HepG2 (cell line): ENCODE data around the gene DNMBP. TPM values are rescaled to one million over a fixed set of nuclear protein-coding genes. Genes with fewer than 3 reads are reported as not detected.

Source experiments
- FOXA3 ChIP-seq: IDR thresholded peaks from 2 replicates; pipeline ENCODE4 v1.6.1; 2016; ENCODE audit warnings: missing genetic modification reagents, missing compliant biosample characterization
- HNF1A ChIP-seq, 2 experiments: sonication (generic) in 1 of 2; formaldehyde crosslinking in 1 of 2; IDR thresholded peaks; 2 replicates each; pipeline versions ENCODE4 v1.4.0 to v1.6.1; 2016 to 2020; ENCODE audit warnings: borderline replicate concordance in 1 of 2, low read depth in 1 of 2, mild to moderate bottlenecking in 1 of 2, missing genetic modification reagents in 1 of 2
- LRRFIP1 ChIP-seq: sonication (generic); formaldehyde crosslinking; conservative IDR thresholded peaks from 2 replicates; pipeline ENCODE4 v1.4.0; 2020; ENCODE audit warnings: missing genetic modification reagents
- MEF2D ChIP-seq: sonication (generic); formaldehyde crosslinking; IDR thresholded peaks from 2 replicates; pipeline ENCODE4 v1.5.1; 2020; ENCODE audit warnings: mild to moderate bottlenecking, missing genetic modification reagents
- NR2F6 ChIP-seq, 2 experiments: IDR thresholded peaks; 2 replicates each; pipeline ENCODE4 v1.6.1; 2016; ENCODE audit warnings: antibody characterized with exemption in 1 of 2, mild to moderate bottlenecking in 1 of 2
- PAXIP1 ChIP-seq: sonication (generic); formaldehyde crosslinking; conservative IDR thresholded peaks from 2 replicates; pipeline ENCODE4 v1.4.0; 2020; ENCODE audit warnings: mild to moderate bottlenecking, missing genetic modification reagents, moderate library complexity
- PLRG1 ChIP-seq: fragments of 450-650 bp; conservative IDR thresholded peaks from 2 replicates; pipeline ENCODE4 v1.6.1; 2016
- PPARG ChIP-seq: conservative IDR thresholded peaks from 2 replicates; pipeline ENCODE4 v1.6.1; 2016; ENCODE audit warnings: missing biosample characterization, missing genetic modification reagents
- TFDP1 ChIP-seq: IDR thresholded peaks from 2 replicates; pipeline ENCODE4 v1.6.1; 2016; ENCODE audit warnings: missing compliant biosample characterization, missing genetic modification reagents, borderline replicate concordance
- TMF1 ChIP-seq: sonication (generic); formaldehyde crosslinking; IDR thresholded peaks from 2 replicates; pipeline ENCODE4 v1.8.1; 2022; ENCODE audit warnings: low read depth, missing genetic modification reagents
- ZMYM2 ChIP-seq: sonication (generic); formaldehyde crosslinking; IDR thresholded peaks from 2 replicates; pipeline ENCODE4 v1.8.0; 2022; ENCODE audit warnings: mild to moderate bottlenecking, missing genetic modification reagents
- ZNF414 ChIP-seq: sonication (generic); formaldehyde crosslinking; IDR thresholded peaks from 2 replicates; pipeline ENCODE4 v1.5.0; 2020; ENCODE audit warnings: missing genetic modification reagents
- ZNF513 ChIP-seq: sonication (generic); formaldehyde crosslinking; conservative IDR thresholded peaks from 2 replicates; pipeline ENCODE4 v1.5.0; 2020; ENCODE audit warnings: missing genetic modification reagents
- ZNF629 ChIP-seq: sonication (generic); formaldehyde crosslinking; conservative IDR thresholded peaks from 2 replicates; pipeline ENCODE4 v1.5.0; 2020; ENCODE audit warnings: missing genetic modification reagents
- ZNF737 ChIP-seq: sonication (generic); formaldehyde crosslinking; IDR thresholded peaks from 2 replicates; pipeline ENCODE4 v1.5.0; 2020; ENCODE audit warnings: missing genetic modification reagents, mild to moderate bottlenecking, borderline replicate concordance
- ZNF788 ChIP-seq: sonication (generic); formaldehyde crosslinking; IDR thresholded peaks from 2 replicates; pipeline ENCODE4 v1.5.0; 2020; ENCODE audit warnings: mild to moderate bottlenecking, missing genetic modification reagents, borderline replicate concordance
- polyA plus RNA-seq, 8 experiments: library from polyadenylated mRNA; depleted of rRNA in 3 of 8; stranded (reverse) in 7 of 8; unstranded in 1 of 8; fragments of >200 nt; fragmentation: Illumina TruSeq in 4 of 8; extraction: Trizol in 4 of 8; gene quantifications; 2 replicates each; pipeline versions ENCODE4 v1.2.1 to v1.2.3, GENCODE V29; 2011 to 2016; ENCODE audit warnings: low read depth in 4 of 8, missing spikeins in 1 of 8, mixed read lengths in 1 of 8; ENCODE audit not compliant: insufficient read depth in 1 of 8
- total RNA-seq, 5 experiments: library from RNA; depleted of rRNA; stranded (reverse); fragments of >200 nt; fragmentation: Illumina TruSeq; extraction: Trizol; gene quantifications; 2 replicates each; pipeline ENCODE4 v1.2.3, GENCODE V29; 2016; ENCODE audit warnings: low read depth in 1 of 5

DNMBP gene
- total and polyA plus RNA-seq, 2 of the 13 experiments (the other 11 are each of a cell fraction or from before 2014, with no cell fraction given): 3.6 to 6.3 TPM

- TF ChIP-seq ZNF414 (CRISPR knock-in tag): no peak
- no peak for TF ChIP-seq TMF1 (CRISPR knock-in tag)
- peak; percentile 88 for TF ChIP-seq PAXIP1 (CRISPR knock-in tag)
- peak; percentile 76 for TF ChIP-seq FOXA3 (CRISPR knock-in tag)
- TF ChIP-seq ZNF737 (CRISPR knock-in tag): no peak
- TF ChIP-seq PLRG1: no peak
- no peak; the same call in 1 of the 2 replicates for TF ChIP-seq ZMYM2 (CRISPR knock-in tag)
- TF ChIP-seq TFDP1: no peak
- no peak for TF ChIP-seq MEF2D (CRISPR knock-in tag)
- TF ChIP-seq ZNF788 (CRISPR knock-in tag): no peak
- no peak for TF ChIP-seq ZNF629 (CRISPR knock-in tag)
- TF ChIP-seq HNF1A (IDR thresholded peaks at IDR 0.05; ENCODE audit: low read depth): no peak
- TF ChIP-seq HNF1A (CRISPR knock-in tag; IDR thresholded peaks at IDR 0.05; ENCODE audit: borderline replicate concordance): no peak
- TF ChIP-seq LRRFIP1 (CRISPR knock-in tag): no peak
- TF ChIP-seq ZNF513: no peak
- peak; percentile 57 for TF ChIP-seq PPARG (CRISPR knock-in tag)
- 0 out of 2 replicates have a peak, but pooled peaks have one; percentile 16 for TF ChIP-seq NR2F6 (IDR thresholded peaks at IDR 0.05)
- no peak for TF ChIP-seq NR2F6 (CRISPR knock-in tag; IDR thresholded peaks at IDR 0.05)
Measured at GRCh38 chr10:99849536-99849935, 160.2 kb downstream of the DNMBP start (continued).
